Measurements from ENCODE around the gene ISCA2.
A peak's percentile ranks its signal among the peaks of the same experiment; 100 is the strongest.
"Not testable (repeated sequence)": the region's sequence is repeated elsewhere in the genome, so short reads cannot be mapped to it uniquely, and the experiment has no call there.

ISCA2 gene

GRCh38 chr14:74493343-74494261 is at the start of gene ISCA2:
TSS of gene ISCA2 (plus strand) at chr14:74493765. CDS start at chr14:74493775, 10 bp downstream.
- peak; percentile 100 for DNase-seq (ENCODE audit: low spot score)

- DNase-seq (ENCODE audit: low spot score), result no peak
Measured at GRCh38 chr14:74444866-74445265, 48.7 kb upstream of the ISCA2 start.

GRCh38 chr14:74454397-74454796 is 39.2 kb upstream of the ISCA2 start:
- DNase-seq (ENCODE audit: low spot score), result not testable (repeated sequence)

- no peak for DNase-seq (ENCODE audit: low spot score)
Measured at GRCh38 chr14:74456684-74457564, 36.6 kb upstream of the ISCA2 start.

- DNase-seq (ENCODE audit: low spot score), result no peak
Measured at GRCh38 chr14:74457565-74457895, 36.0 kb upstream of the ISCA2 start.

GRCh38 chr14:74459289-74459946 is 34.1 kb upstream of the ISCA2 start:
- DNase-seq (ENCODE audit: low spot score), result peak; percentile 81

- DNase-seq (ENCODE audit: low spot score), result no peak
Measured at GRCh38 chr14:74459976-74460375, 33.6 kb upstream of the ISCA2 start.

- no peak for DNase-seq (ENCODE audit: low spot score)
Measured at GRCh38 chr14:74462993-74463392, 30.6 kb upstream of the ISCA2 start.

GRCh38 chr14:74463697-74464096 is 29.9 kb upstream of the ISCA2 start:
- no peak for DNase-seq (ENCODE audit: low spot score)

GRCh38 chr14:74464785-74465184 is 28.8 kb upstream of the ISCA2 start:
- DNase-seq (ENCODE audit: low spot score), result no peak

GRCh38 chr14:74465335-74465734 is 28.2 kb upstream of the ISCA2 start:
- DNase-seq (ENCODE audit: low spot score), result no peak

GRCh38 chr14:74468513-74468912 is 25.1 kb upstream of the ISCA2 start:
- DNase-seq (ENCODE audit: low spot score), result no peak

GRCh38 chr14:74469548-74470518 is 23.7 kb upstream of the ISCA2 start:
- DNase-seq (ENCODE audit: low spot score), result no peak

GRCh38 chr14:74472601-74473000 is 21.0 kb upstream of the ISCA2 start:
- no peak for DNase-seq (ENCODE audit: low spot score)

GRCh38 chr14:74474376-74474775 is 19.2 kb upstream of the ISCA2 start:
- DNase-seq (ENCODE audit: low spot score), result no peak

- DNase-seq (ENCODE audit: low spot score), result no peak
Measured at GRCh38 chr14:74475678-74476077, 17.9 kb upstream of the ISCA2 start.

- no peak for DNase-seq (ENCODE audit: low spot score)
Measured at GRCh38 chr14:74476107-74476506, 17.5 kb upstream of the ISCA2 start.

GRCh38 chr14:74476607-74477006 is 17.0 kb upstream of the ISCA2 start:
- peak; percentile 41 for DNase-seq (ENCODE audit: low spot score)

GRCh38 chr14:74478996-74479635 is 14.4 kb upstream of the ISCA2 start:
- peak; percentile 42 for DNase-seq (ENCODE audit: low spot score)

GRCh38 chr14:74480046-74480445 is 13.5 kb upstream of the ISCA2 start:
- no peak for DNase-seq (ENCODE audit: low spot score)

- DNase-seq (ENCODE audit: low spot score), result no peak
Measured at GRCh38 chr14:74482571-74482970, 11.0 kb upstream of the ISCA2 start.

Data from iPS-NIHi11 (cell line).